ENCODE measurements around the gene PC. TPM values are rescaled to one million over a fixed set of nuclear protein-coding genes. Genes with fewer than 3 reads are reported as not detected.

The PC gene
- total RNA-seq, 2 donors from 2014 or later = 12.2 to 81.7 TPM

DNA sequence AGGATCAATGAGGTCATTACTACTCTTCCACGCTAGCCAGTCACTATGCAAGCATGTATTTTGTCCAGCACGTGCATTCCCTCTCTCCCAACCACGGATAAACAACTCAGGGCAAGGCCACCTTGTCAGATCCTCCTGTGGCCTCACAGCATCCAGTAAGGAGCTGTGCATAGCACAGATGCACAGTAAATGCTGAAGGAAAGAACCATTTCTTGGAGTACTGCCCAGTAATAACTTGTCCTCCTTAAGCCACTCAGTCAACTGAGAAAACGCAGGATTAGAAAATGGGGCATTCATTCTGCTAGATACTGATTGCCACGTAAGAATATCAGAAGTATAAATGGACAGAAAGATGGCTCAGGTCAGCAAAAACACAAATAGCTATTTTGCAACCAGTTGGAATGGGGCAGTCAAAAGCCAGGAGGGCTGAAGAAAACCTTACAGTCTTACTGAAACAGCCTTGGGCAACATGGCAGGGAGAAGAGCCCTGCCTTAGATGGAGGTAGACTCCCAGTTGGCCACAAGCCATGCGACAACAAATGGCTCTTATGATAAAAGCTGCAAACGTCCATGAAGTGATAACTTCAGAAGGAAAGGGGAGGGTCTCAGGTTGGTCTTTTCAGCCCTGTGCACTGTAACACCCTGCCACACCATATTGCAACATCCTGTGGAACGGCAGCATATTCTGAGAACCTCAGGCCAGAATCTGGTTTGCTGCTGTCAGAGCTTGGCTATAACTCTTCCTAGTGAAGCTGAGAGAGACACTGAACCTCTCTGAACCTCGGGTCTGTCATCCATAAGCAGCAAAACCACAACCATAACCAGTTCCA, 23.0 kb downstream of the PC start:
- Histone ChIP-seq H3K27me3 (no peaks in the 10 kb centered on the region), H3K36me3 (replicated peaks in 1 of 2; ENCODE audit: insufficient read depth in 1 of 2, low read depth in 2 of 2) (no peaks in the 10 kb centered on the region), H3K27ac (no peak overlapping the region), H3K9me3 (no peaks in the 10 kb centered on the region), H3K4me1 (peaks cover 4% of the 10 kb centered on the region), H3K4me3 (no peak overlapping the region)
- no peak for DNase-seq
- TF ChIP-seq, protein P1, sequence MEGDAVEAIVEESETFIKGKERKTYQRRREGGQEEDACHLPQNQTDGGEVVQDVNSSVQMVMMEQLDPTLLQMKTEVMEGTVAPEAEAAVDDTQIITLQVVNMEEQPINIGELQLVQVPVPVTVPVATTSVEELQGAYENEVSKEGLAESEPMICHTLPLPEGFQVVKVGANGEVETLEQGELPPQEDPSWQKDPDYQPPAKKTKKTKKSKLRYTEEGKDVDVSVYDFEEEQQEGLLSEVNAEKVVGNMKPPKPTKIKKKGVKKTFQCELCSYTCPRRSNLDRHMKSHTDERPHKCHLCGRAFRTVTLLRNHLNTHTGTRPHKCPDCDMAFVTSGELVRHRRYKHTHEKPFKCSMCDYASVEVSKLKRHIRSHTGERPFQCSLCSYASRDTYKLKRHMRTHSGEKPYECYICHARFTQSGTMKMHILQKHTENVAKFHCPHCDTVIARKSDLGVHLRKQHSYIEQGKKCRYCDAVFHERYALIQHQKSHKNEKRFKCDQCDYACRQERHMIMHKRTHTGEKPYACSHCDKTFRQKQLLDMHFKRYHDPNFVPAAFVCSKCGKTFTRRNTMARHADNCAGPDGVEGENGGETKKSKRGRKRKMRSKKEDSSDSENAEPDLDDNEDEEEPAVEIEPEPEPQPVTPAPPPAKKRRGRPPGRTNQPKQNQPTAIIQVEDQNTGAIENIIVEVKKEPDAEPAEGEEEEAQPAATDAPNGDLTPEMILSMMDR (IDR thresholded peaks at IDR 0.05) = no peak
- no peak for TF ChIP-seq POLR2A (IDR thresholded peaks at IDR 0.05)
- intact Hi-C loops (cut with DNase I) = no loop called here
- ATAC-seq = no peak
- 66 to 71% methylated on average over 9 of the region's 9 CpGs for WGBS, 2 donors

DNA sequence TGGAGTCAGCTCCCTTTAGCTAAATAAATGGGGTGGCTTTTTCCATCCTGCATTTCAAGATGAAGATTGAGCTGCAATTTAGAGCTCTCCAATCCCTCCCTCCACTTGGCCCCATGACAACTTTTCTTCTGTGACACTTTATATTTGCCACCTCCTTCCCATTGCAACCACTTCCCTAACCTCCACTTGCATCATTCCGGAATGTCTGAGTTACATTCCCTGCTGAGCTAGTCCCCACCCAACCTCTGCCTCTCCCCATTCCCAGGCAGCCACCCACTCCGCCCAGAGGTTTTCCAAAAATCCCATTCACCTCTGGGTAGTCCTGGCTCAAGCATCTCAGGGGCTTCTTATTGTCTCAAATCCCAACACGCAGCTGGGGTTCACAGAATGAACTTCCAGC, 24.7 kb downstream of the PC start:
- Histone ChIP-seq H3K27me3 (no peaks in the 10 kb centered on the region), H3K4me1 (peaks cover 4% of the 10 kb centered on the region), H3K4me3 (no peak overlapping the region), H3K27ac (no peak overlapping the region), H3K9me3 (no peaks in the 10 kb centered on the region), H3K36me3 (replicated peaks in 1 of 2; ENCODE audit: insufficient read depth in 1 of 2, low read depth in 2 of 2) (no peaks in the 10 kb centered on the region)
- TF ChIP-seq POLR2A (IDR thresholded peaks at IDR 0.05) = no peak
- TF ChIP-seq, protein P1 (IDR thresholded peaks at IDR 0.05) = no peak
- DNase-seq = no peak
- no peak for ATAC-seq
- intact Hi-C loops (cut with DNase I) = no loop called here
- WGBS, 2 donors = 89 to 92% methylated on average over 3 of the region's 3 CpGs

DNA sequence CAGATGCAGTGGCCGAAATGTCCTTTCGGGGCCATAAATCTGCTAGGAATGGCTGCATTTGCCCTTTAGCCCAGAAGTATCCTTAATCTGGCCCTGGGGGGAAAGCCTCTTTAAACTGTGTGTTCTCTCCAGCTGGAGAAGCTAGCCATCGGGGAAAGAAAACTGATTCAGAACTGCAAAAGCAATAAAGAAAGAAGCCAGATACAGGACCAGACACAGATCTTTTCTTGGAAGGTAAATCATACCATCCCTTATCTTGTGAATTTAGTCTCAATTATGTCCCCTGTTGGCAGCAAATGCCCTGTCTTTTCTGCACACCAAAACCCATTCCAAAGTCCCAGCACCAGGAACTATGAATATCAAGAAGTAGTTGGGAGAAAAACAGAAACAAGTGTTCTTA, 25.6 kb downstream of the PC start:
- intact Hi-C loops (cut with DNase I) = no loop called here
- Histone ChIP-seq H3K27me3 (no peaks in the 10 kb centered on the region), H3K4me3 (no peak overlapping the region), H3K36me3 (replicated peaks in 1 of 2; ENCODE audit: insufficient read depth in 1 of 2, low read depth in 2 of 2) (no peaks in the 10 kb centered on the region), H3K4me1 (peaks cover 4% of the 10 kb centered on the region), H3K9me3 (no peaks in the 10 kb centered on the region), H3K27ac (no peak overlapping the region)
- no peak for TF ChIP-seq POLR2A (IDR thresholded peaks at IDR 0.05)
- TF ChIP-seq, protein P1 (IDR thresholded peaks at IDR 0.05) = no peak
- ATAC-seq (no peak), DNase-seq (no peak)
- 79 to 97% methylated on average over 3 of the region's 3 CpGs for WGBS, 2 donors

GRCh38 chr11:66929753-66930152, 28.4 kb downstream of the PC start:
- ATAC-seq = no peak
- TF ChIP-seq, protein P1 (IDR thresholded peaks at IDR 0.05) = no peak
- no peak for TF ChIP-seq POLR2A (IDR thresholded peaks at IDR 0.05)
- H3K9me3 ChIP-seq = no peaks in the 10 kb centered on the region
- no peak overlapping the region for H3K27ac ChIP-seq
- no peak overlapping the region for H3K4me3 ChIP-seq
- intact Hi-C loops (cut with DNase I) = no loop called here
- DNase-seq = no peak
- peaks cover 4% of the 10 kb centered on the region for H3K4me1 ChIP-seq
- 48 to 49% methylated on average over 4 of the region's 4 CpGs for WGBS, 2 donors
- no peaks in the 10 kb centered on the region for H3K27me3 ChIP-seq
- no peaks in the 10 kb centered on the region for H3K36me3 ChIP-seq (replicated peaks in 1 of 2; ENCODE audit: insufficient read depth in 1 of 2, low read depth in 2 of 2)

DNA sequence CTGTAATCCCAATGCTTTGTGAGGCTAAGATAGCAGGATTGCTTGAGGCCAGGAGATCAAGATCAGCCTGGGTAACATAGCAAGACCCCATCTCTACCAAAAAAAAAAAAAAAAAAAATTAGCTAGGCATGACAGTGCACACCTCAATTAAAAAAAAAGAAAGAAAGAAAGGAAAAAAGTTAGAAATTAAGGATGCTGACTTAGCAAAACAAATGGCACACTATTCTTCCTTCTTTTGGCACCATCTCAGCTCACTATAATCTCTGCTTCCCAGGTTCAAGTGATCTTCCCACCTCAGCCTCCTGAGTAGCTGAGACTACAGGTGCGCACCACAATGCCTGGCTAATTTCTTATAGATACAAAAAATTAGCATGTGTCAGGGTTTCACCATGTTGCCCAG, 33.9 kb downstream of the PC start:
- WGBS, 2 donors = 90 to 100% methylated on average over 1 of the region's 1 CpG
- intact Hi-C loops (cut with DNase I) = no loop called here
- no peak overlapping the region for H3K27ac ChIP-seq
- no peak for ATAC-seq
- H3K4me1 ChIP-seq = no peaks in the 10 kb centered on the region
- H3K9me3 ChIP-seq = no peaks in the 10 kb centered on the region
- no peak overlapping the region for H3K4me3 ChIP-seq
- no peaks in the 10 kb centered on the region for H3K36me3 ChIP-seq (replicated peaks in 1 of 2; ENCODE audit: insufficient read depth in 1 of 2, low read depth in 2 of 2)
- TF ChIP-seq, protein P1 (IDR thresholded peaks at IDR 0.05) = no peak
- no peak for TF ChIP-seq POLR2A (IDR thresholded peaks at IDR 0.05)
- DNase-seq = no peak
- no peaks in the 10 kb centered on the region for H3K27me3 ChIP-seq

Data from body of pancreas (tissue), 4 donors.